GM12872 (cell line): ENCODE results near the gene DMRT3.

Source experiments
- CTCF ChIP-seq: IDR thresholded peaks from 3 replicates; pipeline ENCODE4 v1.5.1; 2011; ENCODE audit warnings: low read depth, mild to moderate bottlenecking, low read length, moderate library complexity; ENCODE audit not compliant: insufficient read depth

Gene DMRT3, protein sequence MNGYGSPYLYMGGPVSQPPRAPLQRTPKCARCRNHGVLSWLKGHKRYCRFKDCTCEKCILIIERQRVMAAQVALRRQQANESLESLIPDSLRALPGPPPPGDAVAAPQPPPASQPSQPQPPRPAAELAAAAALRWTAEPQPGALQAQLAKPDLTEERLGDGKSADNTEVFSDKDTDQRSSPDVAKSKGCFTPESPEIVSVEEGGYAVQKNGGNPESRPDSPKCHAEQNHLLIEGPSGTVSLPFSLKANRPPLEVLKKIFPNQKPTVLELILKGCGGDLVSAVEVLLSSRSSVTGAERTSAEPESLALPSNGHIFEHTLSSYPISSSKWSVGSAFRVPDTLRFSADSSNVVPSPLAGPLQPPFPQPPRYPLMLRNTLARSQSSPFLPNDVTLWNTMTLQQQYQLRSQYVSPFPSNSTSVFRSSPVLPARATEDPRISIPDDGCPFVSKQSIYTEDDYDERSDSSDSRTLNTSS

DNA sequence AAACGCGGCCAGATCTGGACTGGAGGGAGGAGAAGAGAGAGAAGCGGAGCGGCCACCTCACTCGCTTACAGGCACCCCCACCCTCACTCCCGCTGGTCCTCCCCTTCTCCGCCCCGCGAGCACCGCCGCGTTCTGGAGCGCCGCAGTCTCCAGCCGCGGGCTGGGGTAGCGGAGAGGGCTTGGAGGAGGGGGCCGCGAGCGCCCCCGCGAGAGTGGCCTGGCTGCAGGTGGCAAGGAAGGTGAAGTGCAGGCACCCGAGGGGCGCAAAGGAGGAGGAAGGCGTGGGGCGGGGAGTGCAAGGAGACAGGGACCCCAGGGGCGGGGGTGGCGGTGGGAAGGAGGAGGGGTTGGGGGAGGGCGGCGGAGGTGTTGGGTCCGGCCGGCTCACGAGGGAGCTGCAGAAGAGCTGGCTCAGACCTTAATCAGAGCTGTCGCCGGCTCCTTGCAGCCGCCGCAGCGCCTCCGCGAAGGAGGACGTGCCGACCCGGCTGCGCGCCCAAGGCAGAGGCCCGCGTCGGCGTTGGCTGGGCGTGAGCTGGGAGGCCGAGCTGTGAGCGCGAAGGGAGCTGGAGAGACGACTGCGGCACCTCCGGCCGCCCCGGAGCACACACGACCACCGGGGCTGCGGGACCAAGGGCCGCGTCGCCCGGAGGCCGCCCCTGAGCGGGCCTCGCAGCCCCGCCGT is at the start of gene DMRT3:
Gene DMRT3, plus strand, starts transcription at position 398 of the 685 bp plus-strand sequence. CDS start 347 bp downstream, outside the sequence.
- no peak for TF ChIP-seq CTCF

DNA sequence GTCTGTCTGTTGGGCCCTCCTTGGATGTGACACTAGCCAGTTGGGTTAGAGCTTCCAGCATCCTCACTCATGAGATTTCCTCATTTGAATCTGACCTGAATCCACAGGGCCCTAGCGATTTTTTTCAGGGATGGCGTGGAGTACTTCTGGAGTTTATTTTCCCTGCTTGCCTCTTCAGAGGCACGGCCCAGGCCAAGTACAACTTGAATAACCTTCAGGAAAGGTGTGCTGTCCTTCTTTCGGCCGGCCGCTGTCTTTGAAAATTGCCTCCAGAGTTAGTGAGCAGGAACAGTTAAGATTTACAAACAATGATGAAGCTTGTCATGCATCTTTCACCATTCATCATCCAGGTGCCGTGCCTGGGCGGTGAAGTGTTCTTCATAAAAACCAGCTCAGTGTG is 49.5 kb upstream of the DMRT3 start:
- TF ChIP-seq CTCF = no peak

DNA sequence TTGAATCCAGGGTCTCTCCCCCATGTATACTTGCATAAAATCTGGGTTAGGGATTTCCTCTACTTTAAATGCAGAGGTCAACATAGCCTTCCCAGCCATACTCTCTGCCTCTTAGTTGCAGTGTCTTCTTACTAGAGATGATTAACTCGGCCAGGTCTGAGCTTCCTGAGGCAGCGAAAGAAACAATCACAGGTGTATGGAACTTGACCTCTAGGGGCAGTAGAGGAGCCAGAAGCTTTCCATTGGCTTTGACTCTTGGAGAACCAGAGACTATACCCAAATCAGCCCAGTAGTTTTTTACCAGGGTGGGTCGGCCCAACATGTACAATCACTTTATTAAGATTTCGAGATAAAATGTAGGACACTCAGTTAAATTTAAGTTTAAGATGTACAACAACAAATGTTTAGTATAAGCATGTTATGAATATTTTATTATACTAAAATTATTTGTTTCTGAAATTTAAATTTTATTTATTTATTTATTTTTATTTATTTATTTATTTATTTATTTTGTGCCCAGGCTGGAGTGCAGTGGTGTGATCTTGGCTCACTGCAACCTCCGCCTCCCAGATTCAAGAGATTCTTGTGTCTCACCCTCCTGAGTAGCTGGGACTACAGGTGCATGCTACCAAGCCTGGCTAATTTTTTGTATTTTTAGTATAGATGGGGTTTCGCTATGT is 48.0 kb upstream of the DMRT3 start:
- TF ChIP-seq CTCF = peak; percentile 75

DNA sequence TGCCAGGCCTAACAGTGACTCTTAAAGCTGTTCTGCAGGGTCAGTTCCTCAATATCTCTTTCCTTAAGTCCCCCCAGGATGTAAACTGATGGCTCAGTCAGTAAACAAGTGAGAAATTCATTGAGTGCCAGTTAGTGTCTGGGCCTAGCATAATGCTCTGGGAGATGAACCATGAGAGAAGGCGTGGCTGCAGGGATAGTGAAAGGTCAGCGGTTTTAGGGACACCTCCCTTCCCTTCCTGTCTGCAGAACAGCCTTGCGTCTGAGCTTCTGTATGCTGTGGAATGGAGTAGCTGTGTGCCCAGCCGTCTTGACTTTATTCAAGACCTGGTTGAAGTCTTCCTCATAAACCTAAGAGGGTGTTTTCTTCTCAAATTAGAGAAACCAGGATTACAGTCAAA is 46.7 kb upstream of the DMRT3 start:
- no peak for TF ChIP-seq CTCF

GRCh38 chr9:933356-933755 is 43.1 kb upstream of the DMRT3 start:
- TF ChIP-seq CTCF = no peak

GRCh38 chr9:935348-935965 is 41.0 kb upstream of the DMRT3 start:
- TF ChIP-seq CTCF = no peak
